ENCODE data around the gene NAT8L. TPM values are rescaled to one million over a fixed set of nuclear protein-coding genes. Genes with fewer than 3 reads are reported as not detected.

NAT8L gene
- total and polyA plus RNA-seq, 2 of the 4 experiments (the other 2 are of a cell fraction) = 0.05 TPM; not detected in 1

- Histone ChIP-seq H3K36me3 (ENCODE audit: control insufficient read depth, insufficient read depth, low read length) (no peaks in the 10 kb centered on the region), H3K79me1 (ENCODE audit: low read depth in 1 of 2, low read length in 2 of 2) (no peaks in the 10 kb centered on the region), H3K27ac (ENCODE audit: insufficient read depth, low read length) (no peak overlapping the region), H2AK9ac (replicated peaks; ENCODE audit: low read depth, low read length, poor library complexity) (no peak overlapping the region), H4K91ac (ENCODE audit: insufficient read depth, low read depth, low read length) (no peak overlapping the region), H3K18ac (ENCODE audit: low read depth, low read length) (no peak overlapping the region), H4K20me1 (ENCODE audit: insufficient read depth, low read length) (no peaks in the 10 kb centered on the region), H3K4me2 (ENCODE audit: low read depth, low read length) (no peak overlapping the region), H3K56ac (ENCODE audit: extremely low read depth, insufficient read depth, low read length) (no peak overlapping the region), H2BK20ac (ENCODE audit: low read depth, low read length) (no peak overlapping the region), H3K4me1 (ENCODE audit: control insufficient read depth, insufficient read depth, low read length) (peaks cover 1% of the 10 kb centered on the region; the same call in 1 of the 2 replicates), H2AFZ (replicated peaks; ENCODE audit: low read length, poor library complexity) (no peak overlapping the region), H3K4ac (ENCODE audit: low read depth, low read length) (no peak overlapping the region), H2BK5ac (ENCODE audit: low read depth, low read length, poor library complexity, severe bottlenecking) (no peak overlapping the region), H2BK15ac (ENCODE audit: low read depth, low read length) (no peak overlapping the region), H2BK120ac (ENCODE audit: low read depth, low read length) (no peak overlapping the region), H4K8ac (ENCODE audit: low read depth in 2 of 2, low read length in 2 of 2) (no peak overlapping the region), H2AK5ac (ENCODE audit: low read depth, low read length) (no peak overlapping the region), H3K9me3 (ENCODE audit: control insufficient read depth, insufficient read depth, low read length) (no peaks in the 10 kb centered on the region; the same call in 1 of the 2 replicates), H4K5ac (ENCODE audit: low read depth, low read length) (no peak overlapping the region), H3K4me3 (ENCODE audit: insufficient read depth, low read depth, low read length) (no peak overlapping the region), H3K23ac (ENCODE audit: low read depth, low read length) (no peak overlapping the region), H3K9ac (ENCODE audit: low read depth, low read length) (no peak overlapping the region), H3K9me1 (ENCODE audit: insufficient read depth, low read length) (no peaks in the 10 kb centered on the region), H3K27me3 (ENCODE audit: control insufficient read depth, insufficient read depth, low read length) (peaks cover 42% of the 10 kb centered on the region), H3K14ac (replicated peaks; ENCODE audit: low read depth, low read length) (no peak overlapping the region)
- WGBS, 2 experiments (ENCODE audit: extremely low coverage in 2 of 2, insufficient read length in 1 of 2) = no CpG with 5 or more reads among the region's 6 CpGs
- in situ Hi-C loops (cut with MboI; ENCODE audit: low sequenced_read_pairs) (no loop called here), dilution Hi-C loops (cut with HindIII; ENCODE audit: low sequenced_read_pairs, unreplicated experiment) (no loop called here), intact Hi-C loops (cut with micrococcal nuclease) (no loop called here)
- CTCF ChIA-PET = no interaction called here
- DNase-seq = no peak
- no peak for ATAC-seq (ENCODE audit: low read depth)
- no TSS peak for BruUV-seq (replicated peaks)
- POLR2A ChIA-PET (ENCODE audit: unreplicated experiment) = no interaction called here
- TF ChIP-seq RAD21 (IDR thresholded peaks at IDR 0.05; ENCODE audit: low read length) (no peak), USF2 (IDR thresholded peaks at IDR 0.05; ENCODE audit: low read depth, low read length) (no peak)
Measured at GRCh38 chr4:2054217-2054616, 4.9 kb upstream of the NAT8L start.
